Panc1 (cell line): ENCODE measurements around the gene LRP1B. TPM values are rescaled to one million over a fixed set of nuclear protein-coding genes. Genes with fewer than 3 reads are reported as not detected.

ENCODE experiments used
- ATAC-seq: fragments of 200-7000 bp; cut with Tn5 transposase; 2 replicates; pipeline ENCODE4 v1.9.1; 2020; ENCODE audit warnings: mild to moderate bottlenecking, moderate library complexity
- BruUV-seq: library from RNA; stranded (reverse); fragments of 400-500 nt; replicated peaks from 2 replicates; lab custom pipeline; 2021; lab: Mats Ljungman, UMichigan
- CTCF ChIA-PET: fragments of 300-600 bp; sonication (Branson Sonifier 250); formaldehyde crosslinking; loops from one replicate; lab custom pipeline; 2022; ENCODE audit warnings: antibody characterized with exemption; lab: Charles Lee
- POLR2A ChIA-PET: fragments of 300-600 bp; sonication (Branson Sonifier 250); formaldehyde crosslinking; loops from one replicate; lab custom pipeline; 2022; ENCODE audit warnings: antibody characterized with exemption; lab: Charles Lee
- DNase-seq: peaks from one replicate; pipeline ENCODE4 v3.0.0-alpha.2; 2010; ENCODE audit warnings: low read depth, low spot score
- H3K27ac ChIP-seq: 2 replicates; pipeline ENCODE4 v1.5.1; 2011; ENCODE audit warnings: mild to moderate bottlenecking, low read length, inconsistent platforms
- H3K27me3 ChIP-seq: fragments of 200-500 bp; sonication (Bioruptor generic); 2 replicates; pipeline ENCODE4 v1.6.0; 2014; ENCODE audit warnings: low read length, inconsistent platforms; ENCODE audit not compliant: control insufficient read depth, insufficient read depth
- H3K36me3 ChIP-seq: fragments of 200-500 bp; sonication (Bioruptor generic); 2 replicates; pipeline ENCODE4 v1.5.1; 2014; ENCODE audit warnings: inconsistent platforms, mild to moderate bottlenecking, low read length, moderate library complexity; ENCODE audit not compliant: control insufficient read depth, insufficient read depth
- H3K4me1 ChIP-seq: 2 replicates; pipeline ENCODE4 v1.5.1; 2011; ENCODE audit warnings: inconsistent platforms, mild to moderate bottlenecking, low read length, moderate library complexity; ENCODE audit not compliant: control insufficient read depth, insufficient read depth
- H3K4me3 ChIP-seq, 2 experiments: 2 replicates each; pipeline ENCODE4 v1.5.1; 2011 to 2012; ENCODE audit warnings: low read depth in 2 of 2, low read length in 2 of 2, mild to moderate bottlenecking in 2 of 2, inconsistent platforms in 1 of 2, moderate library complexity in 1 of 2
- H3K9me3 ChIP-seq: fragments of 200-500 bp; sonication (Bioruptor generic); 2 replicates; pipeline ENCODE4 v1.5.1; 2014; ENCODE audit warnings: low read depth, mild to moderate bottlenecking, inconsistent platforms, low read length, moderate library complexity; ENCODE audit not compliant: control insufficient read depth, insufficient read depth
- CTCF ChIP-seq: fragments of 450-650 bp; IDR thresholded peaks from 2 replicates; pipeline ENCODE4 v1.5.1; 2017; ENCODE audit warnings: mild to moderate bottlenecking
- POLR2AphosphoS5 ChIP-seq: IDR thresholded peaks from 2 replicates; pipeline ENCODE4 v1.6.1; 2012; ENCODE audit warnings: mild to moderate bottlenecking, low read depth, low read length, moderate library complexity
- REST ChIP-seq, 2 experiments: IDR thresholded peaks; 2 replicates each; pipeline ENCODE4 v1.6.1; 2011 to 2012; ENCODE audit warnings: low read depth in 2 of 2, control low read depth in 1 of 2, low read length in 1 of 2, mild to moderate bottlenecking in 1 of 2, moderate library complexity in 1 of 2; ENCODE audit not compliant: insufficient read depth in 1 of 2
- SIN3A ChIP-seq: IDR thresholded peaks from 2 replicates; pipeline ENCODE4 v1.6.1; 2012; ENCODE audit warnings: low read depth, mild to moderate bottlenecking, low read length, moderate library complexity, borderline replicate concordance; ENCODE audit not compliant: insufficient read depth
- TCF7L2 ChIP-seq: IDR thresholded peaks from 2 replicates; pipeline ENCODE4 v1.6.1; 2011; ENCODE audit warnings: mild to moderate bottlenecking, low read depth, low read length, inconsistent platforms
- in situ Hi-C: cut with HindIII; loops from 2 replicates; pipeline ENCODE4 v1.10.0; 2016; ENCODE audit warnings: low sequenced_read_pairs, low pct_unique_long_range_greater_than_20kb
- intact Hi-C: fragments of 100-400 bp; cut with micrococcal nuclease; formaldehyde crosslinking; loops from one replicate; pipeline ENCODE4 v1.10.0; 2022; ENCODE audit not compliant: unreplicated experiment
- total RNA-seq: library from RNA; stranded (reverse); gene quantifications from one replicate; pipeline ENCODE4 v1.2.1, GENCODE V29; 2021; ENCODE audit not compliant: unreplicated experiment

LRP1B gene
- total RNA-seq, 1 experiment from 2014 or later: 0.54 TPM

- POLR2A ChIA-PET: no interaction called here
- in situ Hi-C loops: no loop called here
- no peak for TF ChIP-seq CTCF
- TF ChIP-seq POLR2AphosphoS5: no peak
- no peak for TF ChIP-seq REST (IDR thresholded peaks at IDR 0.05; ENCODE audit: insufficient read depth in 1 of 2, low read depth in 2 of 2, low read length in 1 of 2)
- TF ChIP-seq TCF7L2: no peak
- no peak for TF ChIP-seq SIN3A
- no peak for ATAC-seq
- CTCF ChIA-PET: no interaction called here
- no peaks in the 10 kb centered on the region for H3K9me3 ChIP-seq
- no TSS peak for BruUV-seq
- H3K27ac ChIP-seq: no peak overlapping the region
- no peaks in the 10 kb centered on the region for H3K4me1 ChIP-seq
- no peaks in the 10 kb centered on the region for H3K27me3 ChIP-seq
- no peak for DNase-seq
- no peaks in the 10 kb centered on the region for H3K36me3 ChIP-seq
- intact Hi-C loops: no loop called here
- H3K4me3 ChIP-seq: no peak overlapping the region
These were observed 45.1 kb upstream of the LRP1B start for GRCh38 chr2:142175813-142176338.

GRCh38 chr2:142174176-142174575, 43.4 kb upstream of the LRP1B start:
- TF ChIP-seq SIN3A (no peak), REST (IDR thresholded peaks at IDR 0.05; ENCODE audit: insufficient read depth in 1 of 2, low read depth in 2 of 2, low read length in 1 of 2) (no peak), TCF7L2 (no peak), POLR2AphosphoS5 (no peak), CTCF (no peak)
- H3K36me3 ChIP-seq: no peaks in the 10 kb centered on the region
- no peaks in the 10 kb centered on the region for H3K27me3 ChIP-seq
- POLR2A ChIA-PET: no interaction called here
- in situ Hi-C loops (no loop called here), intact Hi-C loops (no loop called here)
- CTCF ChIA-PET: no interaction called here
- DNase-seq (no peak), ATAC-seq (no peak)
- H3K4me1 ChIP-seq: no peaks in the 10 kb centered on the region
- no peak overlapping the region for H3K4me3 ChIP-seq
- H3K9me3 ChIP-seq: no peaks in the 10 kb centered on the region
- no peak overlapping the region for H3K27ac ChIP-seq
- BruUV-seq: no TSS peak
